Kidney (tissue), 14 donors: ENCODE results near the gene ADPRHL1. TPM values are rescaled to one million over a fixed set of nuclear protein-coding genes. Genes with fewer than 3 reads are reported as not detected.
"Not testable (repeated sequence)": the region's sequence is repeated elsewhere in the genome, so short reads cannot be mapped to it uniquely, and the experiment has no call there.

Experiments
- DNase-seq, 5 donors: peaks; one replicate each; pipeline ENCODE4 v3.0.0-alpha.2; 2013 to 2020
- FAIRE-seq: peaks from 2 replicates; lab custom pipeline; 2012; peaks lifted over from hg19 to GRCh38; lab: Jason Lieb, UNC
- H3K27ac ChIP-seq, 2 donors: one replicate each; pipeline ENCODE4 v1.7.0; 2013; ENCODE audit warnings: low read depth in 2 of 2, low read length in 2 of 2, inconsistent platforms in 1 of 2
- H3K27me3 ChIP-seq: one replicate; pipeline ENCODE4 v1.7.1; 2013; ENCODE audit warnings: low read length, inconsistent platforms; ENCODE audit not compliant: control insufficient read depth, insufficient read depth
- H3K36me3 ChIP-seq, 3 donors: one replicate each; pipeline versions ENCODE4 v1.7.0 to v1.7.1; 2013; ENCODE audit warnings: low read length in 3 of 3, control low read depth in 1 of 3, inconsistent platforms in 1 of 3; ENCODE audit not compliant: insufficient read depth in 3 of 3, control insufficient read depth in 2 of 3
- H3K4me1 ChIP-seq, 3 donors: one replicate each; pipeline versions ENCODE4 v1.7.0 to v1.7.1; 2013; ENCODE audit warnings: low read length in 3 of 3, inconsistent platforms in 1 of 3, low read depth in 1 of 3; ENCODE audit not compliant: control insufficient read depth in 2 of 3, insufficient read depth in 2 of 3
- H3K4me3 ChIP-seq, 3 donors: one replicate each; pipeline versions ENCODE4 v1.7.0 to v1.8.1; 2013; ENCODE audit warnings: low read length in 3 of 3, control low read depth in 1 of 3, inconsistent platforms in 1 of 3
- H3K9ac ChIP-seq, 3 donors: one replicate each; pipeline versions ENCODE4 v1.7.0 to v1.7.1; 2013; ENCODE audit warnings: low read length in 3 of 3, control low read depth in 1 of 3, inconsistent platforms in 1 of 3
- H3K9me3 ChIP-seq, 3 donors: one replicate each; pipeline versions ENCODE4 v1.7.0 to v1.7.1; 2013; ENCODE audit warnings: low read length in 3 of 3, control low read depth in 1 of 3, inconsistent platforms in 1 of 3; ENCODE audit not compliant: control insufficient read depth in 2 of 3, insufficient read depth in 1 of 3
- CTCF ChIP-seq: IDR thresholded peaks from 3 replicates; pipeline ENCODE4 v1.5.1; 2012; ENCODE audit warnings: mild to moderate bottlenecking, moderate library complexity, borderline replicate concordance; ENCODE audit not compliant: insufficient read depth; ENCODE audit errors: extremely low read depth
- intact Hi-C: fragments of 100-400 bp; cut with DNase I; formaldehyde crosslinking; loops from one replicate; pipeline ENCODE4 v1.11.1; 2022
- polyA plus RNA-seq: library from polyadenylated mRNA; stranded (reverse); fragments of 350-450 nt; fragmentation: Illumina TruSeq; extraction: RNeasy Lipid Tissue Mini Kit (QIAGEN cat#74804); gene quantifications from one replicate; pipeline ENCODE4 v1.2.3, GENCODE V29; 2014; ENCODE audit warnings: low read depth, low replicate concordance; ENCODE audit not compliant: insufficient read depth
- total RNA-seq: library from RNA; stranded (reverse); fragmentation: NEBNext Ultra II Directional; extraction: Animal tissue kit (Norgen Biotek cat#: 25700); gene quantifications from one replicate; pipeline ENCODE4 v1.2.1, GENCODE V29; 2021
- donor health status: control.
- donor health status: control.
- donor health status: control.
- donor health status: control.
- donor health status: control.
- donor health status: DM: yes; HTN: yes; CAD: no.
- donor health status: Normal renal cell carcinoma (clear cell type).

ADPRHL1 gene
- total and polyA plus RNA-seq, 2 donors from 2014 or later, result 1.1 to 1.5 TPM

DNA sequence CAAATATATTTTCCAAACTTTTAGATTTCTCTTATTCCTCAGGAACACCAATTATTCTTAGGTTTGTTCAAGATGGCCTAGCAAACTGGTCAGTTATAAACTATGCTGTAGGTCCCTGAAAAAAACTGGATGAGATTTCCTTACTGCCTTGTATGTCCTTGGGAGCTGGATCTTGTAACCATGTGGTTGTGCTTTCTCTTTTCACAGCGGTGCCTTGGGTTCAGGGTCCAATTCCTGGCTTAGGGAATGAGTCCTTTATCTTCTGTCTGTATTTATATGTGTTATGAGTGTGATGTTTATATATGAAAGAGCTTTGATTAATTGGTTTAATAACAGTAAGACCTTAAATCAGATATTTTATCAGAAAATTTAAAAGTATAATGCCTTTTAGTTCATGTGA lies 65.9 kb downstream of the ADPRHL1 start:
- Histone ChIP-seq H3K9ac (no peak overlapping the region), H3K4me3 (no peak overlapping the region), H3K4me1 (no peaks in the 10 kb centered on the region), H3K27ac (no peak overlapping the region), H3K36me3 (no peaks in the 10 kb centered on the region), H3K27me3 (no peaks in the 10 kb centered on the region), H3K9me3 (no peaks in the 10 kb centered on the region)
- DNase-seq, result peak in 1 of 5 donors; percentile 1
- no peak for FAIRE-seq
- intact Hi-C loops, result no loop called here
- TF ChIP-seq CTCF, result no peak

- Histone ChIP-seq H3K9me3 (no peaks in the 10 kb centered on the region), H3K27me3 (no peaks in the 10 kb centered on the region), H3K4me1 (no peaks in the 10 kb centered on the region), H3K36me3 (no peaks in the 10 kb centered on the region), H3K27ac (no peak overlapping the region), H3K4me3 (no peak overlapping the region), H3K9ac (no peak overlapping the region)
- no peak for TF ChIP-seq CTCF
- intact Hi-C loops, result no loop called here
- DNase-seq (no peak), FAIRE-seq (no peak)
Measured at GRCh38 chr13:113383089-113383488, 70.2 kb downstream of the ADPRHL1 start.

DNA sequence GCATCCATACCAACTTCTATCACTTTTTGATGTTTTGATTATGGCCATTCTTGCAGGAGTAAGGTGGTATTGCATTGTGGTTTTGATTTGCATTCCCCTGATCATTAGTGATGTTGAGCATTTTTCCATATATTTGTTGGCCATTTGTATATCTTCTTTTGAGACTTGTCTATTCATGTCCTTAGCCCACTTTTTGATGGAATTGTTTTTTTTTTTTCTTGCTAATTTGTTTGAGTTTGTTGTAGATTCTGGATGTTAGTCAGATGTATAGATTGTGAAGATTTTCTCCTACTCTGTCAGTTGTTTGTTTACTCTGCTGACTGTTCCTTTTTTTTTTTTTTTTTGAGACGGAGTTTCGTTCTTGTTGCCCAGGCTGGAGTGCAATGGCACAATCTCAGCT lies 70.7 kb downstream of the ADPRHL1 start:
- H3K36me3 ChIP-seq, H3K4me1 ChIP-seq, H3K9me3 ChIP-seq, H3K9ac ChIP-seq, FAIRE-seq, H3K4me3 ChIP-seq, H3K27ac ChIP-seq, H3K27me3 ChIP-seq, intact Hi-C loops, DNase-seq: not testable (repeated sequence)

DNA sequence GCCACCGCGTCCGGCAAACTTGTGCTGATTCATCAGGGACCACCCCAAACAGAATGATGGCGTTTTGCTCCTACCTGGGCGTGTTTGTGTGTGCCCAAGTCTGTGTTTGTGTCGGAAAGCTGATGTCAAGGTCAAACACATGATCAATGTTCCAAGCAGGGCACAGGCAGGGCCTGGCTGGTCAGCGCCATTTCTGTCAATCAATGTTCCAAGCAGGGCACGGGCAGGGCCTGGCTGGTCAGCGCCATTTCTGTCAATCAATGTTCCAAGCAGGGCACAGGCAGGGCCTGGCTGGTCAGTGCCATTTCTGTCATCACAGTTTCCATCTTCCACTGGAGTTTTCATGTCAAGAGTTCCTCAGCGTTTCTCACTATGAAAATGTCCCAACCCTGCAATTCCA lies 74.5 kb downstream of the ADPRHL1 start:
- no peaks in the 10 kb centered on the region for H3K27me3 ChIP-seq
- FAIRE-seq (no peak), DNase-seq (peak in 2 of 5 donors; percentile 24 to 68)
- H3K4me1 ChIP-seq, result no peaks in the 10 kb centered on the region
- H3K36me3 ChIP-seq, result no peaks in the 10 kb centered on the region
- TF ChIP-seq CTCF, result no peak
- intact Hi-C loops, result no loop called here
- no peak overlapping the region for H3K4me3 ChIP-seq
- no peaks in the 10 kb centered on the region for H3K9me3 ChIP-seq
- H3K27ac ChIP-seq, result no peak overlapping the region
- H3K9ac ChIP-seq, result no peak overlapping the region
